OCI-LY7 (cell line): ENCODE measurements around the gene SIGLEC5. TPM values are rescaled to one million over a fixed set of nuclear protein-coding genes. Genes with fewer than 3 reads are reported as not detected.

ENCODE experiments used
- BruUV-seq: library from RNA; stranded (reverse); fragments of 400-500 nt; replicated peaks from 2 replicates; lab custom pipeline; 2021; lab: Mats Ljungman, UMichigan
- CTCF ChIA-PET: fragments of 300-600 bp; sonication (Branson Sonifier 250); formaldehyde crosslinking; loops from one replicate; lab custom pipeline; 2022; ENCODE audit warnings: antibody characterized with exemption; ENCODE audit not compliant: unreplicated experiment; lab: Charles Lee
- POLR2A ChIA-PET: fragments of 300-600 bp; sonication (Branson Sonifier 250); formaldehyde crosslinking; loops from one replicate; lab custom pipeline; 2022; ENCODE audit warnings: antibody characterized with exemption; lab: Charles Lee
- DNase-seq: peaks from one replicate; pipeline ENCODE4 v3.0.0-alpha.2; 2015; ENCODE audit warnings: low spot score
- H2AFZ ChIP-seq: fragments of 200-600 bp; sonication (generic), shearing (Covaris generic); 2 replicates; pipeline ENCODE4 v1.6.1; 2014; ENCODE audit warnings: mild to moderate bottlenecking, antibody characterized with exemption, low read length, moderate library complexity
- H3K27ac ChIP-seq: fragments of 200-600 bp; sonication (generic); 2 replicates; pipeline ENCODE4 v1.5.1; 2014; ENCODE audit warnings: mixed run types, low read depth, mild to moderate bottlenecking, moderate library complexity, low read length, inconsistent platforms; ENCODE audit not compliant: poor library complexity, severe bottlenecking
- H3K36me3 ChIP-seq: fragments of 200-600 bp; sonication (generic); 2 replicates; pipeline ENCODE4 v1.6.1; 2014; ENCODE audit warnings: mild to moderate bottlenecking, antibody characterized with exemption, low read length, moderate library complexity, mixed read lengths; ENCODE audit not compliant: insufficient read depth
- H3K4me1 ChIP-seq: fragments of 200-600 bp; sonication (generic); 2 replicates; pipeline ENCODE4 v1.5.1; 2014; ENCODE audit warnings: mild to moderate bottlenecking, low read length; ENCODE audit not compliant: insufficient read depth, poor library complexity, severe bottlenecking
- H3K4me2 ChIP-seq: fragments of 200-600 bp; sonication (generic); 2 replicates; pipeline ENCODE4 v1.6.1; 2014; ENCODE audit warnings: mild to moderate bottlenecking, low read length
- H3K4me3 ChIP-seq: fragments of 200-600 bp; sonication (generic); 2 replicates; pipeline ENCODE4 v1.5.1; 2014; ENCODE audit warnings: mild to moderate bottlenecking, low read depth, low read length; ENCODE audit not compliant: poor library complexity, severe bottlenecking
- H3K79me2 ChIP-seq: fragments of 200-600 bp; sonication (generic); 2 replicates; pipeline ENCODE4 v1.6.1; 2016; ENCODE audit warnings: low read depth, mild to moderate bottlenecking, low read length, moderate library complexity, mixed read lengths; ENCODE audit not compliant: insufficient read depth
- H3K9me2 ChIP-seq: fragments of 200-600 bp; sonication (generic); 2 replicates; pipeline ENCODE4 v1.6.1; 2016; ENCODE audit warnings: mild to moderate bottlenecking, low read length, mixed read lengths; ENCODE audit not compliant: insufficient read depth
- H3K9me3 ChIP-seq: fragments of 200-600 bp; sonication (generic); 2 replicates; pipeline ENCODE4 v1.6.1; 2014; ENCODE audit warnings: mild to moderate bottlenecking, mixed run types, low read length, mixed read lengths
- H4K20me1 ChIP-seq: fragments of 200-600 bp; sonication (generic); 2 replicates; pipeline ENCODE4 v1.6.1; 2014; ENCODE audit warnings: mild to moderate bottlenecking, antibody characterized with exemption, low read length, moderate library complexity, mixed read lengths; ENCODE audit not compliant: insufficient read depth
- CTCF ChIP-seq: fragments of 200-600 bp; sonication (generic); conservative IDR thresholded peaks from 2 replicates; pipeline ENCODE4 v1.5.1; 2014; ENCODE audit warnings: mild to moderate bottlenecking, antibody characterized with exemption, low read length, moderate library complexity, mixed read lengths
- EZH2phosphoT487 ChIP-seq: fragments of 200-600 bp; sonication (generic); IDR thresholded peaks from 2 replicates; pipeline ENCODE4 v1.6.1; 2018; ENCODE audit warnings: low read depth, borderline replicate concordance, mild to moderate bottlenecking, mixed run types, antibody characterized with exemption, low read length, moderate library complexity, mixed read lengths
- intact Hi-C: fragments of 100-400 bp; cut with micrococcal nuclease; formaldehyde crosslinking; loops from one replicate; pipeline ENCODE4 v1.10.0; 2022; ENCODE audit not compliant: unreplicated experiment
- total RNA-seq, 2 experiments: library from RNA; depleted of rRNA in 1 of 2; stranded (reverse); fragments of >200 nt in 1 of 2; shearing (Covaris generic) in 1 of 2; gene quantifications; 2 replicates each; pipeline ENCODE4 v1.2.3, GENCODE V29; 2014 to 2022

Gene SIGLEC5
- total RNA-seq, 2 experiments from 2014 or later: not detected

GRCh38 chr19:51610576-51610975, 19.6 kb downstream of the SIGLEC5 start:
- Histone ChIP-seq H3K27ac (no peak overlapping the region), H3K9me2 (no peaks in the 10 kb centered on the region), H3K4me2 (no peak overlapping the region), H3K4me3 (no peak overlapping the region), H3K9me3 (no peaks in the 10 kb centered on the region), H3K4me1 (peaks cover 29% of the 10 kb centered on the region), H4K20me1 (no peaks in the 10 kb centered on the region), H3K36me3 (no peaks in the 10 kb centered on the region), H2AFZ (no peak overlapping the region), H3K79me2 (no peaks in the 10 kb centered on the region)
- no peak for DNase-seq
- ChIA-PET CTCF (no interaction called here), POLR2A (no interaction called here)
- TF ChIP-seq EZH2phosphoT487: no peak
- no peak for TF ChIP-seq CTCF
- BruUV-seq: no TSS peak
- intact Hi-C loops: no loop called here

DNA sequence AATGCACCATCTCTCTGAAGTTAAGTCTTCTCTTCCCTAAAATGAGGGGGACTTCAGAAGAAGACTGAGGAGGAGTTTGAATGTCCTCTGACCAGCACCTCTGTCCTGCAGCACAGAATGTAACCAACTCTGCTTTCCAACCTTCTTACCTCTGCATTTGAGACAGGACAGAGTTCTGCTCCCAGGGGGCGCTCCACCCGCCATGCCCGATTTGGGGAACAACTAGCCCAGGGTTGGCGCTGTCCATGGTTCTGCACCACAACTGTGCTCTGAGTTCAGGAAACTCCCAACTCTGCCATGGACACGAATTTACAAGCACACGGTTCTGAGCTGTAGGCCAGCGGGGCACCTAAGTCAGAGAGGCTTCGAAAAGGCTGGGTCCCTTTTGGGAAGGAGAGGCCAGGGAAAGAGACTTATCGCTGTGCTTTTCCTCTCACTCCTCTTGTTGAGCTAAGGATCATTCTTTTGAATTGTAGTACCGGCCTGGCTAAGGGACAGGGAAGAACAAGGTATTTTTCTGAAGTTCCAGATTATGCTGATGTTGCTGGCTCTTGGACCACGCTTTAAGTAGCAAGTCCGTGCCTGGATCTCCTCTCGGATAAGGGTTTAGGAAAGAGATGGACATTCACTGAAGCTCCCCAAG, 22.2 kb downstream of the SIGLEC5 start:
- Histone ChIP-seq H3K9me3 (no peaks in the 10 kb centered on the region), H3K4me1 (peaks cover 36% of the 10 kb centered on the region), H3K79me2 (no peaks in the 10 kb centered on the region), H4K20me1 (no peaks in the 10 kb centered on the region), H2AFZ (no peak overlapping the region), H3K36me3 (no peaks in the 10 kb centered on the region), H3K4me2 (peak overlapping the region; percentile 74), H3K4me3 (peak overlapping the region; percentile 47), H3K27ac (peak overlapping the region; percentile 94), H3K9me2 (no peaks in the 10 kb centered on the region)
- ChIA-PET POLR2A (interaction anchor here (0.7 kb wide), 1 partner anchor 12 kb away, joined by 3 read pairs; no protein-coding TSS in a partner anchor), CTCF (no interaction called here)
- intact Hi-C loops: loop anchor here (1.0 to 10.0 kb wide), 3 partner anchors 29 to 1283 kb away; partner anchors contain the start of gene KCNC3
- peak; percentile 81 for DNase-seq
- peak; percentile 92 for TF ChIP-seq CTCF
- TF ChIP-seq EZH2phosphoT487: no peak
- no TSS peak for BruUV-seq

DNA sequence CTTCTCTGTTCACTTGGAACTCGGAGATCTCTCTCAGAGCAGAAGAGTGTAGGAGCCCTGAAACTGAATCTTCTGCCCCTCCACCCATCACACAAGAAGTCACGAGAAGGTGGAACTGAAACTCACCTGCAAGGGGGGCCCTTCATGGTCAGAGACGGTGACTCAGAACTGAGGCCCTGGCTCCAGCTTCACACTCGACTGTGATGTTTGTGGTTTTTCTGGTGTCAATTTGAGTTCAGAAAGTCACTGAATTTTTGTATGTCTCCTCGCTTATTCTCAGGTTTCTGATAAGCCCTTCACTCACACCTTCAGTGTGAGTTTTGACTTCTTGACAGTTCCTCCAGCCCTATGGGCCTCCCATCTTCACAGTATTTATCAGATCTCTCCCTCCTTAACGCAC, 23.1 kb downstream of the SIGLEC5 start:
- DNase-seq: peak; percentile 93
- TF ChIP-seq CTCF (no peak), EZH2phosphoT487 (no peak)
- Histone ChIP-seq H2AFZ (peak overlapping the region; percentile 17; the same call in 1 of the 2 replicates), H3K4me3 (peak overlapping the region; percentile 57), H4K20me1 (no peaks in the 10 kb centered on the region), H3K4me2 (peak overlapping the region; percentile 74), H3K27ac (peak overlapping the region; percentile 94), H3K79me2 (no peaks in the 10 kb centered on the region), H3K9me3 (no peaks in the 10 kb centered on the region), H3K9me2 (no peaks in the 10 kb centered on the region), H3K36me3 (no peaks in the 10 kb centered on the region), H3K4me1 (peaks cover 45% of the 10 kb centered on the region)
- ChIA-PET CTCF (no interaction called here), POLR2A (interaction anchor here (0.7 to 1.2 kb wide), 2 partner anchors 13 to 28 kb away, joined by 3 read pairs; no protein-coding TSS in a partner anchor)
- intact Hi-C loops: loop anchor here (1.0 to 10.0 kb wide), 2 partner anchors 44 to 1282 kb away; partner anchors contain the start of gene KCNC3
- BruUV-seq: no TSS peak
